HG03103 (cell line): ENCODE measurements around the gene GADD45A.

Experiments
- ATAC-seq: cut with Tn5 transposase; IDR thresholded peaks from one replicate; pipeline ENCODE4 v1.9.1; 2021; ENCODE audit warnings: low read depth; ENCODE audit not compliant: unreplicated experiment

GADD45A gene

GRCh38 chr1:67687649-67688048 lies 2.6 kb downstream of the GADD45A start:
- no peak for ATAC-seq

- no peak for ATAC-seq
Observed at GRCh38 chr1:67688526-67689219, 3.7 kb downstream of the GADD45A start.

- ATAC-seq: no peak
Observed at GRCh38 chr1:67689267-67690017, 4.4 kb downstream of the GADD45A start.

- no peak for ATAC-seq
Observed at GRCh38 chr1:67690018-67690363, 5.0 kb downstream of the GADD45A start.

GRCh38 chr1:67690411-67690810 lies 5.4 kb downstream of the GADD45A start:
- ATAC-seq: no peak

GRCh38 chr1:67691712-67692111 lies 6.7 kb downstream of the GADD45A start:
- ATAC-seq: no peak

GRCh38 chr1:67695963-67696362 lies 11.0 kb downstream of the GADD45A start:
- ATAC-seq: no peak

GRCh38 chr1:67696708-67697107 lies 11.7 kb downstream of the GADD45A start:
- no peak for ATAC-seq

- ATAC-seq: no peak
Observed at GRCh38 chr1:67700220-67700619, 15.2 kb downstream of the GADD45A start.

- ATAC-seq: no peak
Observed at GRCh38 chr1:67700692-67701410, 15.8 kb downstream of the GADD45A start.

- ATAC-seq: no peak
Observed at GRCh38 chr1:67701876-67702275, 16.9 kb downstream of the GADD45A start.

- no peak for ATAC-seq
Observed at GRCh38 chr1:67704351-67704750, 19.4 kb downstream of the GADD45A start.

GRCh38 chr1:67705735-67706453 lies 20.9 kb downstream of the GADD45A start:
- ATAC-seq: no peak

- ATAC-seq: no peak
Observed at GRCh38 chr1:67708606-67709005, 23.6 kb downstream of the GADD45A start.

GRCh38 chr1:67710417-67710816 lies 25.4 kb downstream of the GADD45A start:
- ATAC-seq: no peak

- no peak for ATAC-seq
Observed at GRCh38 chr1:67711158-67711854, 26.3 kb downstream of the GADD45A start.

- ATAC-seq: peak; percentile 57
Observed at GRCh38 chr1:67711855-67712212, 26.8 kb downstream of the GADD45A start.

GRCh38 chr1:67713057-67713846 lies 28.3 kb downstream of the GADD45A start:
- ATAC-seq: no peak

- no peak for ATAC-seq
Observed at GRCh38 chr1:67715819-67716218, 30.8 kb downstream of the GADD45A start.

GRCh38 chr1:67716800-67717199 lies 31.8 kb downstream of the GADD45A start:
- ATAC-seq: no peak
